GM19035 (cell line): ENCODE data around the gene THRB.

Experiments
- ATAC-seq: cut with Tn5 transposase; IDR thresholded peaks from one replicate; pipeline ENCODE4 v1.9.1; 2021; ENCODE audit not compliant: unreplicated experiment

The THRB gene

DNA sequence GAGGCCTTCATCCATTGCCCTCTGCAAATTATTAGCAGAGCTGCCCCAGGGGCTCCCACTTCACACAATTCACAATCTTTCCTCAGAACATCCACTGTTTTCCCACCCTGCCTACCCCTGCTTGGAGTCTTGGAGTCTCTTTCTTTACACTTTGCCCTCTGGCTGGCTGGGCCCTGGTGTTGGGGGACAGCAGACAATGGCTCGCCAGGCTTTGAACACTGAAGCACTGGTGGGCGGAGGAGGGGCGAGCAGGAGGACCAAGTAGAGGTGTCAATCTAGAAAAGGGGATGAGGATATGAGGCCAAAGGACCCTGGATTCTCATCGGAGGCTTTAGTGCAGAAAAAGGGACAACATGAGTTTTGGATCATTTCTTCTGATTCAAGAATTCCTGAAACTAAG, 337.5 kb downstream of the THRB start:
- ATAC-seq: no peak

DNA sequence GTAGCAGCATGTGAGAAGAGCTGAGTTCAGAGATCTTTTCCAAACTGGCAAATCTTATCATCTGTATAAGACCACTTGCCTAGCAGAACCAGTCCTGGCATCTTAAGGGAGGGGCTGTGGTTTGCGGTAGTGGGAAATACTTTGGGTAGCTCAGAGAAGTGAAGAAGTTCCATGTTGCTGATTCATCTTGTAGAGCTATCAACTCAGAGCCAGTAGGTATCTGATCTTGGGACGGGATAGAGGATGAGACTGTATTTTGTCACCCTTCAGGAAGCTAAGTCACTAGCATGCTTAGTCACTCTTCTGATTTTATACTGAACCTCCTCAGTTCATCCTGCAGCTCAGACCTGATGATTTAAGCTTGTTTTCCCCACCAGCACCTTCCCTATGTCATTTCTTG, 338.2 kb downstream of the THRB start:
- ATAC-seq: no peak

DNA sequence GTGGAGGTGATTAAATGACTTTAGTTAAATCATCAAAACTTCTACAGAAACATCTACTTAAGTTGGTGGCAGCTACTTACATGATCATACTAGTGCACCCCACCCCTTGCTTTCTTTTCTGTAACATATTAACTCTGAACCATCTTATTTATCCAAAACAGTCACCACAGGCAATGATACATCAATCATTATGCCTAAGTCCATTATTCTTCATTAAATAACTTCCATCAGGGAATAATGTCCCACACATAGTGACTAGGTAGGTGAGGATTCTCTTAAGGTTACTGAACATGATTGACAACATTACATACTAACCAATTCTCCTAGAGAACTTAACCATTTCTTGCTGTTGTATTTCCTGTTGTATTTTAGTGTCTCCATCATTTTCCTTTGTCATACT, 339.4 kb downstream of the THRB start:
- ATAC-seq: no peak

DNA sequence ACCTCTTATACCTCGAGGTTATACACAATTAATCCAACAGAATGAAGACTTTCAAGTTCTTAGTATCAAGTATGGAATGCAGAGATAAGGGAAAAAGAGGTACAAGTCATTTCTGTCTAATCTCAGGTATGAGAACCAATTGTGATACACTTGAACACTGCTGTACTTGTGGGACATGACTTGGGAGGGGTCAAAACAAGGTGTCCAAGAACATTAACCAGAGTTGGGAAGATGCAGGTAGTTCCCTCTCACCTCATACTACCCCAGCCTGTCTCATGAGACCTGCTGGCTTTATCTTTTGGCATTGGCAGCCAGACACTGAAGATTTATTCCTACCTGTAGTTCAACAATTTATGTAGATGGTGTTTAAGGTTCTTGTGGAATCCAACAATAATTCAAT, 339.9 kb downstream of the THRB start:
- ATAC-seq: peak; percentile 2

DNA sequence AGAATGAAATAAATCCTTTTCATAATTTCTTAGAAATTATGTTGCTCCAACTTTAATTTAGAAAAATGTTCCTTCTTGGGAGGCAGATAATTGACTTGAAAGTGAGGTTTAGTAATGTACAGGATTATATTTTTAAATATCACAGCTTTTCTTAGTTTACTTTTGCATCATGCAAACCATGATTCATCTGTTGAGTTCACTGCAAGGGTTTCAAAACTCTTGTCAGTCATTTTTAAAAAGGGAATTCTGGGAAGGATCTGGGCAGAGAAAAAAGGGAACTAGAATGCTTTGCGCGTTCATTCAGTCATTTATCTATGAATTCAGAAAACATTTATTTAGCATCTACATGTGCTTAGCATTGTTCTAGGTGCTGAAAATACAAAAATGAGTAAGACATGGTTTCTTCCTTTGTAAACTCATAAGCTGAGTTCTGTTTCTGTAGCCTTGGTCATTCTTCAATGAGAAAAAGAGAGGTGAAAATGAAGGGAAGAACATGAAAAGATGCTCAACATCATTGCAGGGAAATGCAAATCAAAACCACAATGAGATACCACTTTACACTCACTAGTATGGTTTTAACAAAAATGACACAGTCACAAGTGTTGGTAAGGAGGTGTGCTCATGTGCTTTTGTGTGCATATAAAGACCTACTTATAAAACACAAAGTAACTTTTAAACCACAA, 340.5 kb downstream of the THRB start:
- peak; percentile 71 for ATAC-seq

DNA sequence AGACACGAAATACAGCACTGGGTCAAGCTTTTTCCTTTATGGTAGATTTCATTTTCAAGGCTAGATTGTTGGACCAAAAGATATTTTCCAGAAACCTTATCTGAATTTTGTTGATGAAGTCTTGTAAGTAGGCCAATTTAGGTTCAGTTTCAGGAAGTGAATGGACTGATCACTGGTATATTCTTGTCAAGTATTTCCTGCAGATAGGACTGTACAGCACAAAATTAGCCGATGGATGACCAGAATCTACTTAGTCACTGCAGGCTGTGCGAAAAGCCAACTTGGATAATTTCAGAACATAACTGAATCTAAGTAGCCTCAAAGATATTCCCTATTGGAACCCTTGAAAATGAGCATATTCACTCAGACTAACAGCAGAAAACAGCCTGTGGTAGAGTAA, 343.1 kb downstream of the THRB start:
- no peak for ATAC-seq

DNA sequence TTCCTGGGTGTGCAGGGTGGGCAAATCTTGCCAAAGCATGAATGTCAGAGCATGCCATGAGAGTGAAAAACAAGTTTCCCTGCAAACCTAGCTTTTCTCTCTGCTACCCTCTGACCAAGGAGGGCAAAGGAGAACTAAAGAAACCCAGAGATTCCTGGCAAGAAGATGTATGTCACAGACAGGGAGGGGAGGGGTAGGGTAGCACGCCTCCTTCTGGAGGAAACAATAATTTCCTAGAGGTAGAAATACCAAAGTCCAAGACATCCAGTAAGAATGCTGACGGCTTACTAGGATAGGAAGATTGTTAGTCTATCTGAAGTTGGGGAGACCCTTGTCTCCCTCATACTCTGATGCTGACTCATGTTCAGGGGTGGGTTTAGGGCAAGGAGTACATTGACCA, 345.6 kb downstream of the THRB start:
- ATAC-seq: no peak

DNA sequence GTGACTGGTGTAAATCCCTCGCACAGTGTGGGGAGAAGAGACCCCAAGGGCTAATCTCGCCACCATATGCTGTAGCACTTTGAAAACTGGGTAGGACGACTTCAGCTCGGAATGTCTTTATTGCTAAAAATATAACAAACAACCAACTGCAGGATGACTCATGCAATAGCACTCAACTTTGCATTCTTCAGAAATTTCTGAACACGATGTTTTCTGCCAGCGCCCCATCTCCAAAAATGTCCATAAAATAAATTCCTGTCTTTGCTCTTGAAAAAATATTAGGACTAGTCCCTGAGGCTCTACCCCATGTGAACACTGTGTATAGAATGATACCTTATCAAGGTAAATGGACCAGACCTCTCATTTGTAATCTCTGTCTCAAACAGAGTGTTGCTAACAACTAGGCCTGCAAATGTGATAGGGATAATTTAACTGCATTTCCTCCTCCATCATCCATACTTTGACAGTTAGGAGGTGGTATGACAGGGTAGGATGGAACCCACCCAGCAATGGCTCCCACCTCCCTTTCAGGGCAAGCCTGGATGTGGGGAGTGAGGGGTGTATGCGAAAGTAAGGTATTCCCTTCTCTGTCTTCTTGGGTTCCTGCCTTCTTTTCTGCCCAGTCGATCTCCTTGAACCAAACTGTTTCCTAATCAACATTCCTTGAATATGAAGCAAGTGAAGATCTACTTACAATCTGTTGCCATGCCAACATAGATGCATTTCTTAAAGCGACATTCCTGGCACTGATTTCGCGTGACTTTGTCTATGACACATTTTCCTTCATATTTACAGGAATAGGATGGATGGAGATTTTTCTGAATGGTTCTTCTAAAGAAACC, 348.4 kb downstream of the THRB start:
- no peak for ATAC-seq

DNA sequence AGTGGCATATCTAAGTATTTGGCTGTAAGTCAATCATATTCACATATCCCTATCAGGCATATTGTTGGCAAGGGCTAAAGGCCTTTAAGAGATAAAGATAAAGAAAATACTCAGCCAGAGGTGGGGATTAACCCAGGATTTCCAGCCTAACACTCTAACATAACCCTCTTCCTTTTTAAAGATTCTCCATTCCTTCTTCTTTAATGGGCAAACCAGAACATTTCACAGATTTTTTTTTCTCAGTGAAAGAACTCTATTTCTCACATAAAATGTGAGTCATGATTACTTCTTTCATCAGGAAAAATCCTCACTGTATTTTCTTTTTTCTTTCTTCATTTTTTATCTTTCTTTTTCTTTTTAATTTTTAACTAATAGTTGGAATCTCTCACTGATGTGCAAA, 349.2 kb downstream of the THRB start:
- ATAC-seq: no peak

DNA sequence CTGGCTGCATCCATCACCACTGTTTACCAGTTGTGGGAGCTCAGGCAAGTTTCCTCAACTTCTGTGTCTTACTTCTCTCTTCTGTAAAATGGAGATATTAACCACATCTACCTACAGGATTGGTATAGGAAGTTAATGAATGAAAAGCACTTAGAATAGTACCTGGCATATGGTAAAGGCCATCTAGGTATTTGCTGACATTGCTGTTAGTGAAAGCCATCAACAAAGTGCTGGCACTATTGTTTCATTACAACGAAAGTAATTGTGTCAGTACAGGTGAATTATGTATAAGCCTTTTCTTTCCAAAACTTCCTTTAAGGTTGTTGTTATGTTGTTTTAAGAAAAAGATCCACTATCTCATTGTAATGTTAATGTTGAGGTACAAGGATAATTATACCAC, 352.5 kb downstream of the THRB start:
- ATAC-seq: no peak

DNA sequence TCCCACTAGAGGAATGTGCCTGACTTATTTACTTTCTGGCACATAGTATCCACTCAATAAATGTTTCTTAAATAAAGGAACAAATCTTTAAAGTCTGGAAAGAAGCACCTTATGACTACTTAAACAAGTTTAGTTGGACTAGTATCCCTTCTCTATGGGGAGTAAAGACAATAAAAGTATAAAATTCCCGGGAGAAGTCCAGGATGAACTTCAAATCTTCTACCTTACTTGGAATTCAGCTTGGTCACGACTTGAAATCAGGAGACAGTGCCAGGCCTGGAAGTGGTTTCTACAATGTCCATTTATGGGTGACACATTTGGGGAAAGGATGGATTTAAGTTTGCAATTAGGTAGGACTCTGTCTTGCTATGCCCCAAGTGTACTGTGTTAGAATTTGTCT, 353.1 kb downstream of the THRB start:
- ATAC-seq: no peak

DNA sequence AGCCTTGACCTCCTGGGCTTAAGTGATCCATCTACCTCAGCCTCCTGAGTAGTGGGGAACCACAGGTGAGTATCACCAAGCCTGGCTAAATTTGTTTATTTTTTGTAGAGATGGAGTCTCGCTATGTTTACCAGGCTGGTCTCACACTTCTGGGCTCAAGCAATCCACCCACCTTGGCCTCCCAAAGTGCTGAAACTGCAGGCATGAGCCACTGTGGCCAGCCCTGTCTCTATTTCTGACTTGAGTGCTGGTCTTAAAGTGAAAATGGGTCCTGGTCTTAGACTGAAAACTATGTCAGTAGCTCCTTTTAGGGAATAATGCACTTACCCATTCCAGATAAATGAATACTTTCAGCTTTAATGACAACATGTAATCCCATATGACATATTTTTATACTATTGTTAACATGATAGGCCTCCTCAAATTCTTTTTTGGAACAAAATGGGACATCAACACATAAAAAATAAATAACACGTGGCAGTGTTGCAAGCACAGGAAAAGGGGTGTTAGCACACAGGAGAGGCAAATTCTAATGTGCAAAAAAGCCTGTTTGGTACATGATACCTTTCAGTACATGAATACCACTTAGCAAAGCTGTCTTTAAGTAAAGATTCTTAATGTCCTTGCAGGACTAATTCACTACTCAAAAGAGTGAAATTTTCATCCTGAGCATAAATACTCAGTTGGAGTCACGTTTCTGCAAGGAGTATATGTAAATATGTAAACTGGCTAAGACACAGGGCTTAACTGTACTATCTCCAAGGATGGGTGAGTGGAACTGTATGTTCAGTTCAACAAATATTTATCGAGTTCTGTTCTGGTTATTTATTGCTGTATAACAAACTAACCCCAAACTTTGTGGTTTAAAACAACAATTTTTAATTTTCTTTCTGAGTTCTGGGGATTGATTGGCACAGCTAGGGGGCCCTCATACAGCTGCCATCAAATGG, 354.9 kb downstream of the THRB start:
- no peak for ATAC-seq

DNA sequence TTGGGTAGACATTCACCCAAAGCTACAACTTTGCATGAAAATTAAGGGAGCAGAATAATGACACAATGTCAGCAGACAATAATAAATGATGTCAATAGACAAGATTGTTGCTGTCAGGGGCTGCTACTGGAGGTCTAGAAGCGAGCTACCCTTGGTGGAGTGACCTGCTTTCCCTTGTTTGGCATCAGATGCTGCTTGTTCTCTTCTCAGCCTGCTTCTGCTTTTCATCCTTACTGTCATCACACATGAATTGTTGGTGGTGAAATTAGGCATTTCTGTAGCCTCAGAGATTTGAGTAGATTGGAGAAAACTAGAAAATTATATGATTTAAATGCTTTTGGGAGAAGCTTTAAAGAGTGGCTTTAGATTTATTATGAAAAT, 355.8 kb downstream of the THRB start:
- ATAC-seq: no peak

DNA sequence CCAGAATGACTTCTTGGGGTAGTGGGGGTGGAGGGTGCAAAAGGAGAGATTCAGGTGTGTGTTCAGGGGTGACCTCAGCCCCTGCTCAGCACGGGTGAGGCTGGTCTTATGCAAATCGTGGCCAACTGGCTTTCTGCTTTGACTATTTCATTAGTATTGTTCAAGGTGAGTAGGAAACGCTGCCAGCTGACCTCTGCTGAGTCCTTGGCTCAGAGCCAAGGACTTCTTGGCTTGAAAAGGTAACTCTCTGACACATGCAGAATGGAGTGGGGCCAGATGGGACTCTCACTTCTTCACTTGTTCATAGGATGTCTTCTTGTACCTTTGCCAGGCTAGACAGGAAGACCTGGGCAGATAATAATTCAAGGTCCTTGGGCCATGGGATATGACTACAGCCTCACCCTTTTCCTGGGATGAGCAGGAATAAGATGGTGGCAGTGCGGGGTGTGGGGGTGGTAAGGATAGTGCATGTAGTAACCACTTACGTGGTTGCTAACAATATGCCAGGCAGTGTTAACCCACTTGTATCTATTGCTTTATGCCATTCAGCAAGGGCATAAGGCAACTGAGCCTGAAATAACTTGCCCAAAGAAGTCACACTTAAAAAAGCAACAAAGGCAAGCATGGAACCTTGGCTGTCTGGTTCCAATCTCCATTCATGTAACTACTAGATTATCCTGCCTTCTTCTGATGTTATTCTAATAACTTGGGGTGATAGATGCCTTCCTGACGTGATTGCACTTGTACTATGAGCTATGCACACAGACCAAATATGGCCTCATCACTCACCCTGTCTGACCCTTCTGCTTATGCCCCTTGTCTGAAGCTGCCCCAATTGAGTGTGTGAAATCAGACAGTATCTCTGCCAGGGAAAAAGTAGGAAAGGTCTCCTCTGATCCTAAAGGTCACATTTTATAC, 356.4 kb downstream of the THRB start:
- no peak for ATAC-seq

DNA sequence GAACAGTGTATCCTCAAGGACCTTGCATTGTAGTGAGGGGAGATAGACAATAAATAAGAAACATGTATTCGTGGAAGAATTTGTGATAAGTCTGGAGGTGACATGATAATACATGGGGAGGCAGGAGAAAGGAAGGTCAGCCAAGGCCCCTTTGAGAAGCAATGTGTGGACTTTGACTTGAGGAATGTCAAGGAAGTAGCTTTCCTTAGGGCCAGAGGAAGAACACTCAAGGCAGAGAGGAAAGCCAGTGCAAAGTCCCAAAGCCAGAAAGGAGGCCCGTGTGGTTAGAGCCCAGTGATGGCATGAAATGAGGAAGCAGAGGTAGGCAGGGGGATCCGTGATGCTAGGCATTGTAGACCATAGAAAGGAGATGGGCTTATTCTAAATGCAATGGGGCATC, 357.3 kb downstream of the THRB start:
- no peak for ATAC-seq

DNA sequence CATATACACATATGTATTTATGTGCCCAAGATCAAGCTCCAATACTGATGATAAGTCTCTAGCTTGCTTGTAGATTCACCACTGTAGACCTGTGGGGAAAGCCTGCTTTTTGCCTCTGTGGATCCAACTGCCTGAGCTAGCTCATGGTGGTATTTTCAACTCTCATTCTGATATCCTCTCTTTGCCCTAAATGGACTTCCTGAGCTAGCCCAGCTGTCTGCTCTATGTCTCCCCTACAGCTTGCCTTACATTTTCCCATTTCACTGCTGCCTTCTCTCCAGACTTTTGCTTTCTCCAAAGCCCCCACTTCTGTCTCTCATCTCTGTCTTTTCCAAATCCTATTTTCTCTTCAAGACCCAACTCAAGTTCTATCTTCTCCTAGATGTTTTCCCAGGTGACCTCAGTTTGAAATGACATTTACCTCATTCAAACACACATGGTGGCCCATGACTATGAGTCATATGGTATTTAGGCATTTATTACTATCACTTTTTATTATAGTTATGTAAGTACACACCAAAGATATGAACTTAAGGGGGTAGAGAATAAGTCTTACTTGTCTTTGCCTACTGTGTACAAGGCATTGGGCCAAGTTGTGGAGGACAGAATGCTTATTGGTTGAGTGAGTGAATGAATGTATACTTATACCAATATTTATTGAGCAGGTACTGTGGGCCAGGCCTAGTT, 357.9 kb downstream of the THRB start:
- ATAC-seq: no peak

DNA sequence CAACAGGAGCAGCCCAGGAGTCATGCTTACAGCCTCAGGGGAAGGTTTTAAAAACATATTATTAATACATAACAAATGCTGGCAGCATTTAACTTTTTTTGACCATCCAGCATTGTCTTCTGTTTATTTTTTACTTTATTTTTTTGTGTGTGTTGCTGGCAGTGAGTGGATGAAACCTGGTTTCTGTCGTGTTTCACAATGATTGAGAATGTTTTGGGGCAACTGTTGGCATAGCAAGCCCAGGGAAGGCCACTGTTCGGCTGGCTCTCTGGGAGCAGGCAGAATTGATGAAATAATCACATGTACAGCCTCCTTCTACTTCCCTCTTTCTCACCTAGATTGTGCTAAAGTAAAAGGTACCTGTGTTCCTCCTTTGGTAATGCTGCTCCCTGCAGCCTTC, 359.4 kb downstream of the THRB start:
- ATAC-seq: no peak

DNA sequence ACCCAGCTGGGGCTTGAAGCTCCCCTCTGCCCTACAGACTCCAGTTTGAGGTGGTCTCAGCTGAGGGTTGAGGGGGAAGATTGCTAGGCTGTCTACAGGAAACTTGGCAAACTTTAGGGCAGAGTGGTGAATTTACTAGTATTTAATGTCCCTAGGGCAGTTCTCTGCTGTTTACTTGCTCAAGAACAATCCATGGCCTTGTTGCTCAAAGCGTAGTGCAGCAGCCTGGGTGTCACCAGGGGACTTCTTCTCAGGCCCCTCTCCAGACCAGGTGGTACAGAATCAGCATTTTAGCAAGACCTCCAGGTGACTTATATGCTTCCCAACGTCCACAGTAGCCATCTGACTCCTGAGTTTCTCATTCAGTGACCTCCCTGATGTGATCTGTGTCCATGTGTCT, 360.7 kb downstream of the THRB start:
- ATAC-seq: no peak

DNA sequence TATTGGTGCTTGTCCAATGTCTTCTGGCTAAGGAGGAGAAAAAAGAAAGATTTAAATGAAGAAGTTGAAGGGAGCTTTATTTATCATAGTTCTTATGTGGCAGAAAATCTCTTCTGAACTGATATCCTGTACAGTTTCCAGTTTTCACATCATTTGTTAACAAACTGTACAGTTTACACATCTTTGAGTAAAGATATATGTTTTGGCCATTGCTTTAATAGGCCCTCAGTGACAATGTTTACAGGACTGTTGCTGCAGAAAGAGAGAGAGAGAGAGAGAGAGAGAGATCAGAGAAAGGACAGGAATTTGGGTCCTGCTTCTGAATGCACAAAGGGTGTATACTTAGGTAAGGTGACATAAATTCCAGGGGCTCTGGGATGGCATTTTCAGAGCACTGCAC, 361.2 kb downstream of the THRB start:
- no peak for ATAC-seq

DNA sequence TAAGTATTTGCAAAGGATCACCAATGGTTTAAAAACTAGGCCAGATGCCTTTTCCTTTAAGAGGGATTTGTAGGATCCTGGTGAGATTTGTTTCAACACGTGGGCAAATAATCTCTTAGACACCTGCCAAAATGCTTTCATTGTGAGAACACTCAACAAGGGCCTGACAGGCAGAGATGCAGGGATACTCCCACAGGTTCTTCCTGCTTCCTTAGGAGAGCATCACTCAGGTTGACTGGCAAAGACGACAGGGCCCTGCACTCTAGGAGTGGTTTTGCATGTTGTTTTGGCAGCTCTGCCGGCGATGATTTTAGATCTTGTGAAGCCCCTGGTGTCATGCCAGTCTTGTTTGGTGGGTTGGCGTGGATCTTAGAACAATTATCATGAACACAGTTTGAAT, 365.1 kb downstream of the THRB start:
- ATAC-seq: no peak
